ENCODE data around the gene PIK3C2G.

Gene PIK3C2G

GRCh38 chr12:18462442-18462841 lies 201.1 kb downstream of the PIK3C2G start:
- no peak overlapping the region for H3K27ac Mint-ChIP-seq
- no peak overlapping the region for H3K4me3 Mint-ChIP-seq
- no peaks in the 10 kb centered on the region for H3K27me3 Mint-ChIP-seq
- H3K9me3 Mint-ChIP-seq: no peaks in the 10 kb centered on the region
- H3K4me1 Mint-ChIP-seq (ENCODE audit: low read depth): no peaks in the 10 kb centered on the region
- intact Hi-C loops (cut with micrococcal nuclease): no loop called here
- H3K36me3 Mint-ChIP-seq (ENCODE audit: low read depth): no peaks in the 10 kb centered on the region

DNA sequence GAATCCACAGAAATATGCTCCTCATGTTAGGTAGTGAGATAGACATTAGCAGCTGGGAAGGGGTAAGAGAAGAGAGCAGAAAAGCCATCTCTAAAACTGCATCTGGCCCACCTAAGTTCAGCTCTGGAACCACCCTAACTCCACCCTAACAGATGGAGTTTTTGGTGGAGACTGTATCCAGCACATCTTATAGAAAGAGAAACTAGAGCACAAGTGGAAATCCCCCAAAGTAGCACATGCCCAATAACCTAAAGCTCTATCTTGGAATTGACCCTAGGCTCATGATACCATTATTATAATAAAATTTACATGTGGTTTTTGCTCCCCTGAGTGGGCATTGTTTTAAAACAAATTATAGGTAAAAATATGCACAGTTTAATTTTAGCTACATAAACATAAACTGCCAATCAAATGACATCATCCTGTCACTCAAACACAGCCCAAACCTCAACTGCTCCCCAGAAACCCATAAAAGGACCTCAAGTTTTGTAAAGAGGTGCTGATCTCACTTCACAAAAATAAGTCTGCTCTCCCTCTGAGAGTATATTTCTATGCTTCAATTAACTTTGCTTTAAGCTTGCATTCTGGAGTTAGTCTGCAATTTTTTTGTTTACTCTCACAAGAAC lies 206.4 kb downstream of the PIK3C2G start:
- H3K4me1 Mint-ChIP-seq (ENCODE audit: low read depth): no peaks in the 10 kb centered on the region
- H3K4me3 Mint-ChIP-seq: no peak overlapping the region
- intact Hi-C loops (cut with micrococcal nuclease): no loop called here
- no peaks in the 10 kb centered on the region for H3K27me3 Mint-ChIP-seq
- H3K36me3 Mint-ChIP-seq (ENCODE audit: low read depth): no peaks in the 10 kb centered on the region
- no peak overlapping the region for H3K27ac Mint-ChIP-seq
- H3K9me3 Mint-ChIP-seq: no peaks in the 10 kb centered on the region

- Mint-ChIP-seq H3K27me3 (no peaks in the 10 kb centered on the region), H3K27ac (no peak overlapping the region), H3K4me3 (no peak overlapping the region), H3K9me3 (no peaks in the 10 kb centered on the region), H3K4me1 (ENCODE audit: low read depth) (no peaks in the 10 kb centered on the region), H3K36me3 (ENCODE audit: low read depth) (no peaks in the 10 kb centered on the region)
- intact Hi-C loops (cut with micrococcal nuclease): no loop called here
Measured at GRCh38 chr12:18468246-18469075, 207.1 kb downstream of the PIK3C2G start.

GRCh38 chr12:18470251-18470650 lies 208.9 kb downstream of the PIK3C2G start:
- intact Hi-C loops (cut with micrococcal nuclease): no loop called here
- H3K4me3 Mint-ChIP-seq: no peak overlapping the region
- H3K9me3 Mint-ChIP-seq: no peaks in the 10 kb centered on the region
- H3K27me3 Mint-ChIP-seq: no peaks in the 10 kb centered on the region
- no peaks in the 10 kb centered on the region for H3K4me1 Mint-ChIP-seq (ENCODE audit: low read depth)
- no peak overlapping the region for H3K27ac Mint-ChIP-seq
- H3K36me3 Mint-ChIP-seq (ENCODE audit: low read depth): no peaks in the 10 kb centered on the region

DNA sequence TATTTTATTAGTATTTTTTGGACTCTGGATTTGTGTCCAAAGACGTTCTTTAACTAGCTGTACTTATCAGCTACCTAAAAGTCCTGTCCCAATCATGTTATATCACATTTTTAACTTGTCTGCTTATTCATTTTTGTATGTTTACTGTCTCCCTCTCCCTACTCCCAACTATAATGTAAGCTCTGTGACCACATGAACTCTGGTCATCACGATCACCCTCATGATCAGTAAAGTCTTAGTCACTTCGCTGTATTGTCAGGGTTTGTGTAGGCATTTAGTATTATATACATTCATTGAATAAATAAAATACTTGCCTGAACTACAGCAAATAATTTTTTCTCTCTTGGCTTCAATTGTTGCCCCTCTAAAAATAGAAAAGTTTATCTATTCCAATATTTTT lies 211.0 kb downstream of the PIK3C2G start:
- Mint-ChIP-seq H3K27ac (no peak overlapping the region), H3K27me3 (no peaks in the 10 kb centered on the region), H3K9me3 (no peaks in the 10 kb centered on the region), H3K36me3 (ENCODE audit: low read depth) (no peaks in the 10 kb centered on the region), H3K4me1 (ENCODE audit: low read depth) (no peaks in the 10 kb centered on the region), H3K4me3 (no peak overlapping the region)
- intact Hi-C loops (cut with micrococcal nuclease): no loop called here

DNA sequence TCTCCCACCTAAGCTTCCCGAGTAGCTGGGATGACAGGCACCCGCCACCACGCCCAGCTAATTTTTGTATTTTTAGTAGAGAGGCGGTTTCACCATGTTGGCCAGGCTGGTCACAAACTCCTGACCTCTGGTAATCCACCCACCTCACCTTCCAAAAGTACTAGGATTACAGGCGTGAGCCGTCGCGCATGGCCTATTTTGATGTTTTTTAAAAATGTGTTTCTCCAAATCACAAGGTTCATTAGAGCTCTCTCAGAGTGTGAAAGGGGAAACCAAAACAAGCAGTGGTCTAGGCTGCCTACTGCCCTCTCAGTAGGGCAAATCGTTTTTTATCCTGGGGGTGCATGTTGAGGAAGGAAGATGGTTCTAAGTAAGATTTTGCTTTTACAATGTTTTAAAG lies 211.5 kb downstream of the PIK3C2G start:
- Mint-ChIP-seq H3K9me3 (no peaks in the 10 kb centered on the region), H3K4me1 (ENCODE audit: low read depth) (no peaks in the 10 kb centered on the region), H3K27ac (no peak overlapping the region), H3K27me3 (no peaks in the 10 kb centered on the region), H3K4me3 (no peak overlapping the region), H3K36me3 (ENCODE audit: low read depth) (no peaks in the 10 kb centered on the region)
- intact Hi-C loops (cut with micrococcal nuclease): no loop called here

GRCh38 chr12:18476861-18477260 lies 215.5 kb downstream of the PIK3C2G start:
- no peaks in the 10 kb centered on the region for H3K27me3 Mint-ChIP-seq
- intact Hi-C loops (cut with micrococcal nuclease): no loop called here

GRCh38 chr12:18479256-18479655 lies 217.9 kb downstream of the PIK3C2G start:
- intact Hi-C loops (cut with micrococcal nuclease): no loop called here
- no peaks in the 10 kb centered on the region for H3K9me3 Mint-ChIP-seq
- H3K27me3 Mint-ChIP-seq: no peaks in the 10 kb centered on the region
- H3K4me1 Mint-ChIP-seq (ENCODE audit: low read depth): no peaks in the 10 kb centered on the region
- no peak overlapping the region for H3K27ac Mint-ChIP-seq
- H3K36me3 Mint-ChIP-seq (ENCODE audit: low read depth): no peaks in the 10 kb centered on the region
- H3K4me3 Mint-ChIP-seq: no peak overlapping the region

More at GRCh38 chr12:18476861-18477260, 215.5 kb downstream of the PIK3C2G start:
- no peak overlapping the region for H3K27ac Mint-ChIP-seq
- H3K36me3 Mint-ChIP-seq (ENCODE audit: low read depth): no peaks in the 10 kb centered on the region
- H3K4me3 Mint-ChIP-seq: no peak overlapping the region
- no peaks in the 10 kb centered on the region for H3K9me3 Mint-ChIP-seq
- no peaks in the 10 kb centered on the region for H3K4me1 Mint-ChIP-seq (ENCODE audit: low read depth)

GRCh38 chr12:18482601-18483120 lies 221.3 kb downstream of the PIK3C2G start:
- H3K27me3 Mint-ChIP-seq: no peaks in the 10 kb centered on the region
- no peaks in the 10 kb centered on the region for H3K36me3 Mint-ChIP-seq (ENCODE audit: low read depth)
- H3K9me3 Mint-ChIP-seq: no peaks in the 10 kb centered on the region
- intact Hi-C loops (cut with micrococcal nuclease): no loop called here
- H3K27ac Mint-ChIP-seq: no peak overlapping the region
- H3K4me3 Mint-ChIP-seq: no peak overlapping the region
- H3K4me1 Mint-ChIP-seq (ENCODE audit: low read depth): no peaks in the 10 kb centered on the region

GRCh38 chr12:18483698-18484325 lies 222.5 kb downstream of the PIK3C2G start:
- H3K4me3 Mint-ChIP-seq: no peak overlapping the region
- intact Hi-C loops (cut with micrococcal nuclease): no loop called here

DNA sequence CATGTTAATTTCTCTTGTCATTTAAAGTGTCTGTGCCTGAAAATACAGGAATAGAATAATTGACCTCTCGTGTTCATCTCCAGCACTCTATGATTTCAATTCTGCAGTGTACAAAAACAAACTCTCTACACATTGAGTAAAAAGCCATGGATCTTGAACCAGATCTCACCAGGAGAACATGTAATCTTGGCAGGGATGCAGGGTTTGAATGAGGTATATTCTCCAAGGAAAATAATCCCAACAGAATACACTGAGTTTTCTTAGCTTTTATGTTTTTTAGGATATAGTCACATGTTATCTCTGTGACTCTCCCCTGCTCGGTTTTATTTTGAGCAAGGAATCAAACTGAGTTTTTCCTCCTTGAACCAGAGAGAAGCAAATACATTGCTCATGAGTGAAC lies 224.7 kb downstream of the PIK3C2G start:
- intact Hi-C loops (cut with micrococcal nuclease): no loop called here
- H3K4me3 Mint-ChIP-seq: no peak overlapping the region
- H3K9me3 Mint-ChIP-seq: no peaks in the 10 kb centered on the region
- H3K36me3 Mint-ChIP-seq (ENCODE audit: low read depth): no peaks in the 10 kb centered on the region
- H3K27ac Mint-ChIP-seq: no peak overlapping the region
- no peaks in the 10 kb centered on the region for H3K4me1 Mint-ChIP-seq (ENCODE audit: low read depth)
- no peaks in the 10 kb centered on the region for H3K27me3 Mint-ChIP-seq

More at GRCh38 chr12:18483698-18484325, 222.5 kb downstream of the PIK3C2G start:
- Mint-ChIP-seq H3K9me3 (no peaks in the 10 kb centered on the region), H3K36me3 (ENCODE audit: low read depth) (no peaks in the 10 kb centered on the region), H3K27ac (no peak overlapping the region), H3K4me1 (ENCODE audit: low read depth) (no peaks in the 10 kb centered on the region), H3K27me3 (no peaks in the 10 kb centered on the region)

- intact Hi-C loops (cut with micrococcal nuclease): no loop called here
- Mint-ChIP-seq H3K4me3 (no peak overlapping the region), H3K36me3 (ENCODE audit: low read depth) (no peaks in the 10 kb centered on the region), H3K9me3 (no peaks in the 10 kb centered on the region), H3K27ac (no peak overlapping the region), H3K27me3 (no peaks in the 10 kb centered on the region), H3K4me1 (ENCODE audit: low read depth) (no peaks in the 10 kb centered on the region)
Measured at GRCh38 chr12:18487509-18487908, 226.2 kb downstream of the PIK3C2G start.

- H3K36me3 Mint-ChIP-seq (ENCODE audit: low read depth): no peaks in the 10 kb centered on the region
Measured at GRCh38 chr12:18492372-18493025, 231.2 kb downstream of the PIK3C2G start.

GRCh38 chr12:18496156-18496555 lies 234.8 kb downstream of the PIK3C2G start:
- H3K9me3 Mint-ChIP-seq: peaks cover 9% of the 10 kb centered on the region
- H3K27ac Mint-ChIP-seq: no peak overlapping the region
- no peak overlapping the region for H3K4me3 Mint-ChIP-seq
- H3K36me3 Mint-ChIP-seq (ENCODE audit: low read depth): no peaks in the 10 kb centered on the region
- no peaks in the 10 kb centered on the region for H3K4me1 Mint-ChIP-seq (ENCODE audit: low read depth)
- H3K27me3 Mint-ChIP-seq: no peaks in the 10 kb centered on the region
- intact Hi-C loops (cut with micrococcal nuclease): no loop called here

More at GRCh38 chr12:18492372-18493025, 231.2 kb downstream of the PIK3C2G start:
- Mint-ChIP-seq H3K4me1 (ENCODE audit: low read depth) (no peaks in the 10 kb centered on the region), H3K9me3 (no peaks in the 10 kb centered on the region), H3K27me3 (no peaks in the 10 kb centered on the region), H3K4me3 (no peak overlapping the region), H3K27ac (no peak overlapping the region)
- intact Hi-C loops (cut with micrococcal nuclease): no loop called here

Measured in dendritic cell treated with granulocyte-macrophage colony-stimulating factor and Interleukin-4, amounts not matched to agents 40 ng/mL and 50 ng/mL, for 4 days (primary cell).